Fibroblast of mammary gland (primary cell): Measurements from ENCODE around the gene RNPC3.
"Not testable (repeated sequence)": the region's sequence is repeated elsewhere in the genome, so short reads cannot be mapped to it uniquely, and the experiment has no call there.

Experiments used
- DNase-seq: peaks from one replicate; pipeline ENCODE4 v3.0.0-alpha.2; 2010; ENCODE audit warnings: low read depth
- H3K4me3 ChIP-seq: 2 replicates; pipeline ENCODE4 v1.5.1; 2011; ENCODE audit warnings: low read depth, mild to moderate bottlenecking, low read length, moderate library complexity; ENCODE audit not compliant: control insufficient read depth
- CTCF ChIP-seq: conservative IDR thresholded peaks from 2 replicates; pipeline ENCODE4 v1.5.1; 2011; ENCODE audit warnings: low read depth, low read length, inconsistent platforms; ENCODE audit not compliant: control insufficient read depth, insufficient read depth

RNPC3 gene

GRCh38 chr1:103546496-103546895, 21.0 kb downstream of the RNPC3 start:
- no peak for TF ChIP-seq CTCF
- H3K4me3 ChIP-seq: no peak overlapping the region
- DNase-seq: no peak

- TF ChIP-seq CTCF: no peak
- no peak overlapping the region for H3K4me3 ChIP-seq
- DNase-seq: no peak
Measured at GRCh38 chr1:103547840-103548239, 22.3 kb downstream of the RNPC3 start.

GRCh38 chr1:103560427-103560826, 34.9 kb downstream of the RNPC3 start:
- no peak for DNase-seq
- no peak overlapping the region for H3K4me3 ChIP-seq
- no peak for TF ChIP-seq CTCF

- not testable (repeated sequence) for DNase-seq, H3K4me3 ChIP-seq
Measured at GRCh38 chr1:103561124-103561523, 35.6 kb downstream of the RNPC3 start.

GRCh38 chr1:103561643-103562395, 36.3 kb downstream of the RNPC3 start:
- no peak for TF ChIP-seq CTCF
- peak; percentile 59 for DNase-seq

GRCh38 chr1:103563056-103563455, 37.6 kb downstream of the RNPC3 start:
- no peak overlapping the region for H3K4me3 ChIP-seq
- no peak for DNase-seq
- no peak for TF ChIP-seq CTCF

More at GRCh38 chr1:103561643-103562395, 36.3 kb downstream of the RNPC3 start:
- H3K4me3 ChIP-seq: no peak overlapping the region

GRCh38 chr1:103569493-103569892, 44.0 kb downstream of the RNPC3 start:
- no peak for DNase-seq
- TF ChIP-seq CTCF: no peak
- no peak overlapping the region for H3K4me3 ChIP-seq

GRCh38 chr1:103571289-103571688, 45.8 kb downstream of the RNPC3 start, which contains the start of gene AMY2B:
TSS of gene AMY2B (plus strand) at chr1:103571589. CDS start at chr1:103571603, 14 bp downstream.
- not testable (repeated sequence) for H3K4me3 ChIP-seq, DNase-seq
